T47D (cell line): ENCODE data around the gene TEX29.

Source experiments
- DNase-seq, 2 experiments: peaks; one replicate each; pipeline versions ENCODE4 v3.0.0 to v3.0.0-alpha.2; 2011 to 2012; ENCODE audit warnings: low read depth in 1 of 2, low spot score in 1 of 2
- JUND ChIP-seq: IDR thresholded peaks from 2 replicates; pipeline ENCODE4 v1.6.1; 2012; ENCODE audit warnings: low read depth
- in situ Hi-C: cut with HindIII; loops from 2 replicates; pipeline ENCODE4 v1.10.0; 2016; ENCODE audit warnings: low sequenced_read_pairs, low pct_unique_long_range_greater_than_20kb

TEX29 gene

DNA sequence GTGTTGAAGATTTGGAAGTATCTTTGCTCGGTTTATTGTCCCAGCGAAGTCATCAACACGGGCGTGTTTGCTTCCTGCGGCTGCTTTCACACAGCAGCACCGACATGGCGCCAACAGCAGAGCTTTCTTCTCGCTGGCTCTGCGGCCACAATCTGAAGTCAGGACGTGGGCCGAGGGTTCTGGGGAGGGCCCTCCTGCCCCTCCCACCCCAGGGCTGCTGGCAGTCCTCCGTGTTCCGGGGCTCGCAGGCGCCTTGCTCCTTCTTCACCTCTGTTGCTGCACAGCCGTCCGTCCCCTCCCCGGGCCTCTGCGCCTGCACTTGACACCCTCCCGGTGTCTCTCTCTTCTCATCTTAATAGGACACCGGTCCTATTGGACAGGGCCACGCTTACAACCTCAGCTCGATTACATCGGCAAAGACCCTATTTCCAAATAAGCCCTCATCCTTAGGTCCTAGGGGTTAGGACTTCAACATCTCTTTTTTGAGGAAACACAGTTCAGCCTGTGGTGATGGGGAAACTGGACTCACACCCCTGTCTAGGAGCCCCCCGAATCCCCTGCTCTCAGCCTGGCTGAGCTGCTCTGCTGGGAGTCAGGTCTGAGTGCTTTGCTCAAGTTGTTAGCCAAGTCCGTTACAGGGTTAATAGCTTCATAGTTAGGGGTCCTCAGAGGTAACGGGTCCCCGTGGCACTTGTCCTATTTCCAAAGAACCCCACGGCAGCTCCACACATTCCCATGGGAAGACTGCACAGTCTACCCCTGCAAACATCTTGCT is 2.7 kb upstream of the TEX29 start:
- TF ChIP-seq JUND, result no peak
- in situ Hi-C loops, result no loop called here
- DNase-seq, result no peak

GRCh38 chr13:111318386-111318785 is 2.1 kb upstream of the TEX29 start:
- no peak for TF ChIP-seq JUND
- in situ Hi-C loops, result no loop called here

GRCh38 chr13:111319521-111319920 is 921 bp upstream of the TEX29 start:
- DNase-seq, result no peak
- in situ Hi-C loops, result no loop called here
- TF ChIP-seq JUND, result no peak

More at GRCh38 chr13:111318386-111318785, 2.1 kb upstream of the TEX29 start:
- no peak for DNase-seq

- no peak for TF ChIP-seq JUND
- DNase-seq, result no peak
- in situ Hi-C loops, result no loop called here
Measured at GRCh38 chr13:111322001-111322915, 1.8 kb downstream of the TEX29 start.

DNA sequence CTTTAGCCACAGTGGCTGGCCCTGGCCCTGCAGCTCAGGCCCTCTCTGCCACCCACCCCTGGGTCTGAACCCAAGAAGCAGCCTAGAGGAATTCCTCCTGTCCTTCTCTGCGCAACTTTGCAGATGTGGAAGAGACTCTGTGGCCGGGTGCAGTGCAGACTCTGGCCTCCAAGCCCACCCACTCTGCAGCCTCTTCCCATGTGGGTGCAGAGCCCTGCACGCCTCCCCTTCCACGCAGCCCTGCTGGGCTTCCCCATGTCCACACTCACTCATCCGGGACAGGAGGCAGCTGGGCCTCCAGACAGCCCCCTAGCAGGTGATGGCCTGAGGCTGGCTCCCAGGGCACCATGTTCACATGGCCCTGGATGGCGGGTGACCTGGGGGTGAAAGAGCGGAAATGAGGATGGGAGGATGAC is 2.5 kb downstream of the TEX29 start:
- no peak for TF ChIP-seq JUND
- in situ Hi-C loops, result no loop called here
- no peak for DNase-seq

DNA sequence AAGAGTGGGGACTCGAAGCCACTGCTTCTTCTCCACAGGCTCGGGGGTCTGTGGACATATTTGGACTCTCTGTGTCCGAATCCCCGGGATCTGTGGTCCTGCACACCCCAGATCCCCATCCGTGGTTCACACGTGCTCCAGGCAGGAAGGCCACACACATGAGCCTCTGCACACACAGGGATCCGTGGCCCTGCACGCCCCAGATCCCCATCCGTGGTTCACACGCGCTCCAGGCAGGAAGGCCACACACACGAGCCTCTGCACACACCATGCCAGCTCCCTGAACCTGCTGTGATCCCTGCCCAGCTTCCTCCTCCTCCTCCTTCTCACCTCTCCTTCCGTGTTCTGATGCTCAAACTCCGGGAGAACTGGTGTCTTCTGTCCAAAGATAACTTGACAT is 3.1 kb downstream of the TEX29 start:
- in situ Hi-C loops, result no loop called here
- no peak for DNase-seq

GRCh38 chr13:111323950-111324651 is 3.7 kb downstream of the TEX29 start:
- no peak for TF ChIP-seq JUND
- no peak for DNase-seq
- in situ Hi-C loops, result no loop called here

More for the DNA sequence above, 3.1 kb downstream of the TEX29 start:
- no peak for TF ChIP-seq JUND

- in situ Hi-C loops, result no loop called here
- DNase-seq, result no peak
- no peak for TF ChIP-seq JUND
Measured at GRCh38 chr13:111324736-111325135, 4.3 kb downstream of the TEX29 start.

GRCh38 chr13:111325146-111325890 is 4.9 kb downstream of the TEX29 start:
- in situ Hi-C loops, result no loop called here
- TF ChIP-seq JUND, result no peak
- DNase-seq, result no peak

GRCh38 chr13:111325941-111326620 is 5.6 kb downstream of the TEX29 start:
- in situ Hi-C loops, result no loop called here
- no peak for TF ChIP-seq JUND
- no peak for DNase-seq

GRCh38 chr13:111326621-111326965 is 6.2 kb downstream of the TEX29 start:
- in situ Hi-C loops, result no loop called here
- no peak for TF ChIP-seq JUND
- no peak for DNase-seq
